GM23338 (cell line): Measurements from ENCODE around the gene CAD. TPM values are rescaled to one million over a fixed set of nuclear protein-coding genes. Genes with fewer than 3 reads are reported as not detected.

Experiments
- ATAC-seq: fragments of 200-7000 bp; cut with Tn5 transposase; 3 replicates; pipeline ENCODE4 v1.9.1; 2020
- DNase-seq: peaks from one replicate; pipeline ENCODE4 v3.0.0-alpha.2; 2015; ENCODE audit warnings: low spot score
- H2AFZ ChIP-seq: fragments of 200-600 bp; sonication (generic); 2 replicates; pipeline ENCODE4 v1.8.0; 2016; ENCODE audit warnings: antibody characterized with exemption, mild to moderate bottlenecking, moderate library complexity
- H3F3A ChIP-seq: fragments of 200-600 bp; sonication (generic); replicated peaks from 2 replicates; pipeline ENCODE4 v1.8.0; 2017; ENCODE audit warnings: antibody characterized with exemption, mixed run types, low read depth
- H3K27ac ChIP-seq: fragments of 200-600 bp; sonication (generic); 2 replicates; pipeline ENCODE4 v1.6.1; 2016; ENCODE audit warnings: low read depth
- H3K27me3 ChIP-seq: fragments of 200-600 bp; sonication (generic); 2 replicates; pipeline ENCODE4 v1.8.0; 2016; ENCODE audit warnings: mild to moderate bottlenecking, mixed run types, moderate library complexity; ENCODE audit not compliant: insufficient read depth
- H3K36me3 ChIP-seq: fragments of 200-600 bp; sonication (generic); 2 replicates; pipeline ENCODE4 v1.8.0; 2016; ENCODE audit warnings: mild to moderate bottlenecking; ENCODE audit not compliant: insufficient read depth
- H3K4me1 ChIP-seq: fragments of 200-600 bp; sonication (generic); 2 replicates; pipeline ENCODE4 v1.8.0; 2016; ENCODE audit warnings: mild to moderate bottlenecking, moderate library complexity; ENCODE audit not compliant: insufficient read depth
- H3K4me2 ChIP-seq: fragments of 200-600 bp; sonication (generic); 2 replicates; pipeline ENCODE4 v1.7.1; 2017; ENCODE audit warnings: mixed run types
- H3K4me3 ChIP-seq: fragments of 200-600 bp; sonication (generic); 2 replicates; pipeline ENCODE4 v1.6.1; 2016; ENCODE audit warnings: mixed run types
- H3K79me2 ChIP-seq: fragments of 200-600 bp; sonication (generic); replicated peaks from 2 replicates; pipeline ENCODE4 v1.8.0; 2017; ENCODE audit warnings: mild to moderate bottlenecking; ENCODE audit not compliant: insufficient read depth
- H3K9me2 ChIP-seq: fragments of 200-600 bp; sonication (generic); 2 replicates; pipeline ENCODE4 v1.8.0; 2017; ENCODE audit not compliant: insufficient read depth
- H4K20me1 ChIP-seq: fragments of 200-600 bp; sonication (generic); replicated peaks from 2 replicates; pipeline ENCODE4 v1.8.0; 2017; ENCODE audit warnings: mild to moderate bottlenecking; ENCODE audit not compliant: insufficient read depth
- H3K27ac Mint-ChIP-seq: 2 replicates; pipeline ENCODE4 v1.8.0; 2020; ENCODE audit warnings: inconsistent platforms, mild to moderate bottlenecking, moderate library complexity, mixed read lengths
- H3K27me3 Mint-ChIP-seq: 3 replicates; pipeline ENCODE4 v1.8.0; 2022; ENCODE audit warnings: low read depth, mild to moderate bottlenecking, moderate library complexity, mixed read lengths, inconsistent platforms; ENCODE audit not compliant: insufficient read depth, poor library complexity
- H3K36me3 Mint-ChIP-seq: 3 replicates; pipeline ENCODE4 v1.8.0; 2021; ENCODE audit warnings: low read depth, mild to moderate bottlenecking, inconsistent platforms, moderate library complexity, mixed read lengths
- H3K4me1 Mint-ChIP-seq: 3 replicates; pipeline ENCODE4 v1.8.0; 2020; ENCODE audit warnings: mild to moderate bottlenecking, inconsistent platforms, mixed read lengths
- H3K4me3 Mint-ChIP-seq: 3 replicates; pipeline ENCODE4 v1.8.0; 2021; ENCODE audit warnings: moderate library complexity, mild to moderate bottlenecking, inconsistent platforms, mixed read lengths
- H3K9me3 Mint-ChIP-seq: 3 replicates; pipeline ENCODE4 v1.8.0; 2020; ENCODE audit warnings: moderate library complexity, mild to moderate bottlenecking, inconsistent platforms, mixed read lengths
- CTCF ChIP-seq, 2 experiments: fragments of 200-600 bp in 1 of 2; sonication (generic) in 1 of 2; conservative IDR thresholded peaks; 2 replicates each; pipeline versions ENCODE4 v1.5.1 to v1.6.1; 2016 to 2017; ENCODE audit warnings: antibody characterized with exemption in 2 of 2, low read depth in 2 of 2, mild to moderate bottlenecking in 2 of 2, moderate library complexity in 1 of 2
- EZH2 ChIP-seq: fragments of 200-600 bp; sonication (generic); IDR thresholded peaks from one replicate; pipeline ENCODE4 v1.8.0; 2017; ENCODE audit warnings: antibody characterized with exemption, mild to moderate bottlenecking, low read depth; ENCODE audit not compliant: unreplicated experiment
- EZH2phosphoT487 ChIP-seq: fragments of 200-600 bp; sonication (generic); IDR thresholded peaks from one replicate; pipeline ENCODE4 v1.8.1; 2018; ENCODE audit warnings: antibody characterized with exemption; ENCODE audit not compliant: unreplicated experiment
- JUNB ChIP-seq: IDR thresholded peaks from one replicate; pipeline ENCODE4 v1.6.1; 2016; ENCODE audit warnings: antibody characterized with exemption; ENCODE audit not compliant: unreplicated experiment
- NANOG ChIP-seq: IDR thresholded peaks from 2 replicates; pipeline ENCODE4 v1.6.1; 2016; ENCODE audit warnings: antibody characterized with exemption, borderline replicate concordance
- POLR2AphosphoS5 ChIP-seq: IDR thresholded peaks from 2 replicates; pipeline ENCODE4 v1.6.1; 2016; ENCODE audit warnings: antibody characterized with exemption, low read depth
- STAT1 ChIP-seq: IDR thresholded peaks from one replicate; pipeline ENCODE4 v1.6.1; 2016; ENCODE audit warnings: antibody characterized with exemption; ENCODE audit not compliant: unreplicated experiment
- polyA plus RNA-seq: library from polyadenylated mRNA; unstranded; fragments of >200 nt; fragmentation: Nextera tagmentation; extraction: Ambion mirVana; gene quantifications from 2 replicates; pipeline ENCODE4 v1.2.1, GENCODE V29; 2016
- total RNA-seq: library from RNA; depleted of rRNA; stranded (reverse); fragments of >200 nt; shearing (Covaris generic); gene quantifications from 2 replicates; pipeline ENCODE4 v1.2.3, GENCODE V29; 2014
- TF ChIP-seq, protein P1 (sequence below): IDR thresholded peaks from one replicate; pipeline ENCODE4 v1.6.1; 2018; ENCODE audit warnings: antibody characterized with exemption; ENCODE audit not compliant: unreplicated experiment
- TF ChIP-seq, protein P2 (sequence below): fragments of 250-450 bp; sonication (Bioruptor Pico); IDR thresholded peaks from 2 replicates; pipeline ENCODE4 v1.5.0; 2020; ENCODE audit warnings: mild to moderate bottlenecking, moderate library complexity

Gene CAD
- total and polyA plus RNA-seq, 2 experiments from 2014 or later: 38.1 to 147 TPM

DNA sequence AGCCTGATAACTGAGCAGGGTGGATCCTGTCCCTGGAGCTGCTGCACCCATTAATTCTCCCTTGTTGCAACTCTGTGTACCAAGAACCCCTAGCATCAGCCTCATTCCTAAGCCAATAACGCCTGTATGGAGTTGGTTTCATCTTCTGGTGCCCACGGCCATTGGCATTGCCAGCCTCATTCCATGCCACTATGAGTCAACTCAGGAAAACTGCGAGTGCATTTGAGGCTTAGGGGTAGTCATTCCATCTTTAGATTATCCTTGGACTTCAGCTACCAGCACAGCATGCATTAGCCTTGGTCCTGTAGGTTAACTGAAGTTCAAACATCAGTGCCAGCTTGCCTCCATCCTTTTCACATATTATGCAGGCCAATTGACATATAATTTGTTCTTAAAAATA is 63.7 kb downstream of the CAD start (continued):
- no peak for TF ChIP-seq NANOG
- no peak for TF ChIP-seq STAT1
- TF ChIP-seq POLR2AphosphoS5: no peak
- TF ChIP-seq, protein P1, sequence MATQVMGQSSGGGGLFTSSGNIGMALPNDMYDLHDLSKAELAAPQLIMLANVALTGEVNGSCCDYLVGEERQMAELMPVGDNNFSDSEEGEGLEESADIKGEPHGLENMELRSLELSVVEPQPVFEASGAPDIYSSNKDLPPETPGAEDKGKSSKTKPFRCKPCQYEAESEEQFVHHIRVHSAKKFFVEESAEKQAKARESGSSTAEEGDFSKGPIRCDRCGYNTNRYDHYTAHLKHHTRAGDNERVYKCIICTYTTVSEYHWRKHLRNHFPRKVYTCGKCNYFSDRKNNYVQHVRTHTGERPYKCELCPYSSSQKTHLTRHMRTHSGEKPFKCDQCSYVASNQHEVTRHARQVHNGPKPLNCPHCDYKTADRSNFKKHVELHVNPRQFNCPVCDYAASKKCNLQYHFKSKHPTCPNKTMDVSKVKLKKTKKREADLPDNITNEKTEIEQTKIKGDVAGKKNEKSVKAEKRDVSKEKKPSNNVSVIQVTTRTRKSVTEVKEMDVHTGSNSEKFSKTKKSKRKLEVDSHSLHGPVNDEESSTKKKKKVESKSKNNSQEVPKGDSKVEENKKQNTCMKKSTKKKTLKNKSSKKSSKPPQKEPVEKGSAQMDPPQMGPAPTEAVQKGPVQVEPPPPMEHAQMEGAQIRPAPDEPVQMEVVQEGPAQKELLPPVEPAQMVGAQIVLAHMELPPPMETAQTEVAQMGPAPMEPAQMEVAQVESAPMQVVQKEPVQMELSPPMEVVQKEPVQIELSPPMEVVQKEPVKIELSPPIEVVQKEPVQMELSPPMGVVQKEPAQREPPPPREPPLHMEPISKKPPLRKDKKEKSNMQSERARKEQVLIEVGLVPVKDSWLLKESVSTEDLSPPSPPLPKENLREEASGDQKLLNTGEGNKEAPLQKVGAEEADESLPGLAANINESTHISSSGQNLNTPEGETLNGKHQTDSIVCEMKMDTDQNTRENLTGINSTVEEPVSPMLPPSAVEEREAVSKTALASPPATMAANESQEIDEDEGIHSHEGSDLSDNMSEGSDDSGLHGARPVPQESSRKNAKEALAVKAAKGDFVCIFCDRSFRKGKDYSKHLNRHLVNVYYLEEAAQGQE: no peak
- TF ChIP-seq EZH2phosphoT487: no peak
- TF ChIP-seq CTCF (conservative IDR thresholded peaks at IDR 0.05; ENCODE audit: low read depth in 2 of 2): no peak

DNA sequence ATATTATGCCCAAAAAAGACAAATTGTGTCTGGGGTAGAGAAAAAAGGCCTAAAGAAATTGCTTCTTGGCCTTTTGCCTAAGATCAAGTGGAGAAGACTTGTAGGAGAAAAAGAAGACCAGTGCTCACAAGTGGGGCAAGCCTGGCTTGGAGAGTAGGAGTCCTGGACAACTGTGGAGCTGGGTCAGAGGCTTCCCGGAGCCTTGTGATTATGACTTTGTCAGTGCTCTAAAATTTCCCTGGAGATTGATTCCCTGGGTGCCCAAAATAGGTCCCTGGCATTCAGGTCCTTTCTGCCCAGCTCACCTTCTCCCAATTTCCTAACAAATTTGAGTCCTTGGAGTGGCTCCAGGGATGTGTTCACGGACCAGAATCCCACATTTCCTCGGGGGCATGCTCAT is 64.3 kb downstream of the CAD start:
- Mint-ChIP-seq H3K4me1 (peaks cover 40% of the 10 kb centered on the region), H3K4me3 (0 out of 3 replicates have a peak overlapping the region, but pooled peaks have one; percentile 63), H3K27ac (no peak overlapping the region), H3K27me3 (peaks cover 21% of the 10 kb centered on the region), H3K9me3 (no peaks in the 10 kb centered on the region), H3K36me3 (no peaks in the 10 kb centered on the region)
- no peaks in the 10 kb centered on the region for H4K20me1 ChIP-seq
- peak overlapping the region; percentile 97; the same call in 1 of the 2 replicates for H2AFZ ChIP-seq
- H3K9me2 ChIP-seq: peaks cover 4% of the 10 kb centered on the region; the same call in 1 of the 2 replicates
- no peaks in the 10 kb centered on the region for H3K79me2 ChIP-seq
- H3F3A ChIP-seq: peaks cover 9% of the 10 kb centered on the region
- 0 out of 2 replicates have a peak overlapping the region, but pooled peaks have one; percentile 41 for H3K4me3 ChIP-seq
- ATAC-seq (no peak), DNase-seq (no peak)
- peaks cover 27% of the 10 kb centered on the region for H3K4me1 ChIP-seq
- TF ChIP-seq STAT1: no peak
- no peak for TF ChIP-seq NANOG
- TF ChIP-seq JUNB: no peak
- TF ChIP-seq EZH2: no peak
- no peak for TF ChIP-seq CTCF (conservative IDR thresholded peaks at IDR 0.05; ENCODE audit: low read depth in 2 of 2)
- no peak for TF ChIP-seq POLR2AphosphoS5
- TF ChIP-seq, protein P2, sequence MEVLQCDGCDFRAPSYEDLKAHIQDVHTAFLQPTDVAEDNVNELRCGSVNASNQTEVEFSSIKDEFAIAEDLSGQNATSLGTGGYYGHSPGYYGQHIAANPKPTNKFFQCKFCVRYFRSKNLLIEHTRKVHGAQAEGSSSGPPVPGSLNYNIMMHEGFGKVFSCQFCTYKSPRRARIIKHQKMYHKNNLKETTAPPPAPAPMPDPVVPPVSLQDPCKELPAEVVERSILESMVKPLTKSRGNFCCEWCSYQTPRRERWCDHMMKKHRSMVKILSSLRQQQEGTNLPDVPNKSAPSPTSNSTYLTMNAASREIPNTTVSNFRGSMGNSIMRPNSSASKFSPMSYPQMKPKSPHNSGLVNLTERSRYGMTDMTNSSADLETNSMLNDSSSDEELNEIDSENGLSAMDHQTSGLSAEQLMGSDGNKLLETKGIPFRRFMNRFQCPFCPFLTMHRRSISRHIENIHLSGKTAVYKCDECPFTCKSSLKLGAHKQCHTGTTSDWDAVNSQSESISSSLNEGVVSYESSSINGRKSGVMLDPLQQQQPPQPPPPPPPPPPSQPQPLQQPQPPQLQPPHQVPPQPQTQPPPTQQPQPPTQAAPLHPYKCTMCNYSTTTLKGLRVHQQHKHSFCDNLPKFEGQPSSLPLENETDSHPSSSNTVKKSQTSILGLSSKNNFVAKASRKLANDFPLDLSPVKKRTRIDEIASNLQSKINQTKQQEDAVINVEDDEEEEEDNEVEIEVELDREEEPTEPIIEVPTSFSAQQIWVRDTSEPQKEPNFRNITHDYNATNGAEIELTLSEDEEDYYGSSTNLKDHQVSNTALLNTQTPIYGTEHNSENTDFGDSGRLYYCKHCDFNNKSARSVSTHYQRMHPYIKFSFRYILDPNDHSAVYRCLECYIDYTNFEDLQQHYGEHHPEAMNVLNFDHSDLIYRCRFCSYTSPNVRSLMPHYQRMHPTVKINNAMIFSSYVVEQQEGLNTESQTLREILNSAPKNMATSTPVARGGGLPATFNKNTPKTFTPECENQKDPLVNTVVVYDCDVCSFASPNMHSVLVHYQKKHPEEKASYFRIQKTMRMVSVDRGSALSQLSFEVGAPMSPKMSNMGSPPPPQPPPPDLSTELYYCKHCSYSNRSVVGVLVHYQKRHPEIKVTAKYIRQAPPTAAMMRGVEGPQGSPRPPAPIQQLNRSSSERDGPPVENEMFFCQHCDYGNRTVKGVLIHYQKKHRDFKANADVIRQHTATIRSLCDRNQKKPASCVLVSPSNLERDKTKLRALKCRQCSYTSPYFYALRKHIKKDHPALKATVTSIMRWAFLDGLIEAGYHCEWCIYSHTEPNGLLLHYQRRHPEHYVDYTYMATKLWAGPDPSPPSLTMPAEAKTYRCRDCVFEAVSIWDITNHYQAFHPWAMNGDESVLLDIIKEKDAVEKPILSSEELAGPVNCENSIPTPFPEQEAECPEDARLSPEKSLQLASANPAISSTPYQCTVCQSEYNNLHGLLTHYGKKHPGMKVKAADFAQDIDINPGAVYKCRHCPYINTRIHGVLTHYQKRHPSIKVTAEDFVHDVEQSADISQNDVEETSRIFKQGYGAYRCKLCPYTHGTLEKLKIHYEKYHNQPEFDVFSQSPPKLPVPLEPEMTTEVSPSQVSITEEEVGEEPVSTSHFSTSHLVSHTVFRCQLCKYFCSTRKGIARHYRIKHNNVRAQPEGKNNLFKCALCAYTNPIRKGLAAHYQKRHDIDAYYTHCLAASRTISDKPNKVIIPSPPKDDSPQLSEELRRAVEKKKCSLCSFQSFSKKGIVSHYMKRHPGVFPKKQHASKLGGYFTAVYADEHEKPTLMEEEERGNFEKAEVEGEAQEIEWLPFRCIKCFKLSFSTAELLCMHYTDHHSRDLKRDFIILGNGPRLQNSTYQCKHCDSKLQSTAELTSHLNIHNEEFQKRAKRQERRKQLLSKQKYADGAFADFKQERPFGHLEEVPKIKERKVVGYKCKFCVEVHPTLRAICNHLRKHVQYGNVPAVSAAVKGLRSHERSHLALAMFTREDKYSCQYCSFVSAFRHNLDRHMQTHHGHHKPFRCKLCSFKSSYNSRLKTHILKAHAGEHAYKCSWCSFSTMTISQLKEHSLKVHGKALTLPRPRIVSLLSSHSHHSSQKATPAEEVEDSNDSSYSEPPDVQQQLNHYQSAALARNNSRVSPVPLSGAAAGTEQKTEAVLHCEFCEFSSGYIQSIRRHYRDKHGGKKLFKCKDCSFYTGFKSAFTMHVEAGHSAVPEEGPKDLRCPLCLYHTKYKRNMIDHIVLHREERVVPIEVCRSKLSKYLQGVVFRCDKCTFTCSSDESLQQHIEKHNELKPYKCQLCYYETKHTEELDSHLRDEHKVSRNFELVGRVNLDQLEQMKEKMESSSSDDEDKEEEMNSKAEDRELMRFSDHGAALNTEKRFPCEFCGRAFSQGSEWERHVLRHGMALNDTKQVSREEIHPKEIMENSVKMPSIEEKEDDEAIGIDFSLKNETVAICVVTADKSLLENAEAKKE: no peak
- no peaks in the 10 kb centered on the region for H3K36me3 ChIP-seq
- peak overlapping the region; percentile 76; the same call in 1 of the 2 replicates for H3K4me2 ChIP-seq
- H3K27ac ChIP-seq: no peak overlapping the region
- no peaks in the 10 kb centered on the region for H3K27me3 ChIP-seq
